T-cell (primary cell): ENCODE measurements around the gene PPIA. TPM values are rescaled to one million over a fixed set of nuclear protein-coding genes. Genes with fewer than 3 reads are reported as not detected.
A peak's percentile ranks its signal among the peaks of the same experiment; 100 is the strongest.

Experiments used
- ATAC-seq, 4 experiments: fragments of 200-7000 bp in 3 of 4; fragments of 150-1000 bp in 1 of 4; cut with Tn5 transposase; replicated peaks in 1 of 4; 1 replicate in 3 of 4; 2 replicates in 1 of 4; pipeline ENCODE4 v1.10.0; 2021; ENCODE audit warnings: moderate library complexity in 3 of 4, mild to moderate bottlenecking in 2 of 4, moderate number of reproducible peaks in 1 of 4
- CTCF ChIA-PET, 2 donors: fragments of 300-600 bp; sonication (Branson Sonifier 250); formaldehyde crosslinking; loops; one replicate each; lab custom pipeline; 2022; ENCODE audit warnings: antibody characterized with exemption in 2 of 2; lab: Charles Lee
- POLR2A ChIA-PET, 2 donors: fragments of 300-600 bp; sonication (Branson Sonifier 250); formaldehyde crosslinking; loops; one replicate each; lab custom pipeline; 2022; ENCODE audit warnings: antibody characterized with exemption in 2 of 2; lab: Charles Lee
- DNase-seq, 35 experiments: peaks; one replicate each; pipeline versions ENCODE4 v3.0.0 to v3.0.0-alpha.2; 2013 to 2023
- H3K27ac ChIP-seq: one replicate; pipeline ENCODE4 v1.5.1; 2013; ENCODE audit warnings: low read length
- H3K27me3 ChIP-seq, 2 experiments: replicated peaks in 1 of 2; 1 replicate in 1 of 2; 2 replicates in 1 of 2; pipeline versions ENCODE4 v1.6.1 to v1.7.0; 2013; ENCODE audit warnings: low read length in 1 of 2, mixed read lengths in 1 of 2; ENCODE audit not compliant: control insufficient read depth in 2 of 2, insufficient read depth in 2 of 2; ENCODE audit errors: extremely low read depth in 1 of 2
- H3K36me3 ChIP-seq, 2 donors: 1 replicate in 1 of 2; 2 replicates in 1 of 2; pipeline versions ENCODE4 v1.6.1 to v1.7.0; 2013; ENCODE audit warnings: low read length in 1 of 2; ENCODE audit not compliant: control insufficient read depth in 2 of 2, insufficient read depth in 1 of 2; ENCODE audit errors: extremely low read depth in 1 of 2
- H3K4me1 ChIP-seq, 2 experiments: 1 replicate in 1 of 2; 2 replicates in 1 of 2; pipeline versions ENCODE4 v1.6.1 to v1.7.0; 2013; ENCODE audit warnings: low read length in 2 of 2, mixed read lengths in 1 of 2; ENCODE audit not compliant: insufficient read depth in 2 of 2, control insufficient read depth in 1 of 2; ENCODE audit errors: extremely low read depth in 1 of 2
- H3K4me3 ChIP-seq, 2 donors: 1 replicate in 1 of 2; 2 replicates in 1 of 2; pipeline versions ENCODE4 v1.5.1 to v1.7.0; 2013; ENCODE audit warnings: mild to moderate bottlenecking in 2 of 2, low read length in 1 of 2, moderate library complexity in 1 of 2; ENCODE audit not compliant: control insufficient read depth in 1 of 2; ENCODE audit errors: extremely low read depth in 1 of 2
- H3K9me3 ChIP-seq: 2 replicates; pipeline ENCODE4 v1.7.0; 2013
- H3K27ac Mint-ChIP-seq, 2 donors: one replicate each; pipeline ENCODE4 v1.8.0; 2020 to 2021; ENCODE audit warnings: mild to moderate bottlenecking in 2 of 2, mixed read lengths in 2 of 2
- H3K27me3 Mint-ChIP-seq, 2 donors: one replicate each; pipeline ENCODE4 v1.8.0; 2021 to 2022; ENCODE audit warnings: mixed read lengths in 2 of 2
- H3K36me3 Mint-ChIP-seq: one replicate; pipeline ENCODE4 v1.8.0; 2021; ENCODE audit warnings: mixed read lengths
- H3K4me1 Mint-ChIP-seq, 3 donors: one replicate each; pipeline ENCODE4 v1.8.0; 2020 to 2022; ENCODE audit warnings: mixed read lengths in 3 of 3, mild to moderate bottlenecking in 1 of 3
- H3K4me3 Mint-ChIP-seq, 3 donors: one replicate each; pipeline ENCODE4 v1.8.0; 2020 to 2022; ENCODE audit warnings: mild to moderate bottlenecking in 3 of 3, mixed read lengths in 3 of 3, moderate library complexity in 3 of 3
- H3K9me3 Mint-ChIP-seq, 3 donors: one replicate each; pipeline ENCODE4 v1.8.0; 2020 to 2022; ENCODE audit warnings: mixed read lengths in 3 of 3
- WGBS: methylation state at CpG from one replicate; pipeline ENCODE4 v1.1.5; 2013; ENCODE audit warnings: missing lambda C conversion rate; ENCODE audit not compliant: insufficient coverage; 5-methylcytosine and 5-hydroxymethylcytosine counted together
- total RNA-seq, 35 experiments: library from RNA in 6 of 35; stranded (reverse) in 6 of 35; fragments of 120-200 nt in 1 of 35; gene quantifications; one replicate each; pipeline versions ENCODE4 v1.2.1 to v1.2.4 and lab custom pipeline; 2013 to 2026

Gene PPIA
- total RNA-seq, 5 donors from 2014 or later (not counting 1 experiment from before 2014, with no cell fraction given) = 673 to 863 (median 774) TPM

- ATAC-seq (peak in 1 of 4 experiments; percentile 53), DNase-seq (peak in 31 of 35 experiments; percentile 25 to 86 (median 45))
- ChIA-PET POLR2A (interaction anchor here (0.6 kb wide), 2 partner anchors 69 to 144 kb away, joined by 3 to 4 read pairs; no protein-coding TSS in a partner anchor), CTCF (interaction anchor here in 1 of 2 donors (1.2 to 1.3 kb wide), 2 partner anchors 54 to 96 kb away, joined by 4 read pairs; no protein-coding TSS in a partner anchor)
- H3K36me3 ChIP-seq = peaks cover 0 to 9% of the 10 kb centered on the region in 2 donors
- H3K9me3 ChIP-seq = no peaks in the 10 kb centered on the region
- Mint-ChIP-seq H3K27ac (peak overlapping the region; percentile 39 to 87), H3K4me3 (peak overlapping the region; percentile 72 to 84 (median 83)), H3K4me1 (peaks cover 38 to 64% (median 52%) of the 10 kb centered on the region in 3 donors), H3K9me3 (no peaks in the 10 kb centered on the region), H3K27me3 (no peaks in the 10 kb centered on the region), H3K36me3 (no peaks in the 10 kb centered on the region)
- peaks cover 28 to 50% of the 10 kb centered on the region in 2 experiments for H3K4me1 ChIP-seq
- H3K27ac ChIP-seq = peak overlapping the region; percentile 82
- H3K27me3 ChIP-seq = no peaks in the 10 kb centered on the region
- peak overlapping the region in 1 of 2 donors; percentile 27 for H3K4me3 ChIP-seq
- WGBS = 13% methylated on average over 4 of the region's 6 CpGs
Measured at GRCh38 chr7:44750921-44751571, 45.4 kb upstream of the PPIA start.

GRCh38 chr7:44752822-44753221, 43.7 kb upstream of the PPIA start:
- no peaks in the 10 kb centered on the region for H3K9me3 ChIP-seq
- Mint-ChIP-seq H3K27ac (peak overlapping the region; percentile 37 to 61), H3K9me3 (no peaks in the 10 kb centered on the region), H3K4me1 (peaks cover 33 to 56% (median 46%) of the 10 kb centered on the region in 3 donors), H3K4me3 (peak overlapping the region in 1 of 3 donors; percentile 8), H3K27me3 (no peaks in the 10 kb centered on the region), H3K36me3 (no peaks in the 10 kb centered on the region)
- ChIA-PET CTCF (no interaction called here), POLR2A (interaction anchor here in 1 of 2 donors (0.6 kb wide), 1 partner anchor 46 kb away, joined by 3 read pairs; no protein-coding TSS in a partner anchor)
- H3K4me3 ChIP-seq = no peak overlapping the region
- H3K36me3 ChIP-seq = peaks cover under 1 to 26% of the 10 kb centered on the region in 2 donors
- H3K27ac ChIP-seq = no peak overlapping the region
- 100% methylated on average over 1 of the region's 2 CpGs for WGBS
- H3K4me1 ChIP-seq = peaks cover 25 to 55% of the 10 kb centered on the region in 2 experiments
- no peaks in the 10 kb centered on the region for H3K27me3 ChIP-seq
- ATAC-seq (no peak), DNase-seq (no peak)

- H3K4me1 ChIP-seq = peaks cover 15 to 44% of the 10 kb centered on the region in 2 experiments
- ChIA-PET POLR2A (interaction anchor here in 1 of 2 donors (0.5 kb wide), 1 partner anchor 628 kb away, joined by 3 read pairs; no protein-coding TSS in a partner anchor), CTCF (no interaction called here)
- H3K4me3 Mint-ChIP-seq = no peak overlapping the region
- peak overlapping the region; percentile 36 to 80 for H3K27ac Mint-ChIP-seq
- H3K27me3 Mint-ChIP-seq = no peaks in the 10 kb centered on the region
- WGBS = 94% methylated on average over 9 of the region's 11 CpGs
- ATAC-seq (no peak), DNase-seq (no peak)
- H3K4me1 Mint-ChIP-seq = peaks cover 22 to 45% (median 38%) of the 10 kb centered on the region in 3 donors
- H3K4me3 ChIP-seq = no peak overlapping the region
- no peaks in the 10 kb centered on the region for H3K9me3 ChIP-seq
- H3K36me3 ChIP-seq = peaks cover 9 to 43% of the 10 kb centered on the region in 2 donors
- peaks cover 3% of the 10 kb centered on the region for H3K36me3 Mint-ChIP-seq
- no peaks in the 10 kb centered on the region for H3K9me3 Mint-ChIP-seq
- no peak overlapping the region for H3K27ac ChIP-seq
- H3K27me3 ChIP-seq = no peaks in the 10 kb centered on the region
Measured at GRCh38 chr7:44754802-44755697, 41.4 kb upstream of the PPIA start.

- ChIA-PET POLR2A (no interaction called here), CTCF (no interaction called here)
- peaks cover 11 to 50% of the 10 kb centered on the region in 2 donors for H3K36me3 ChIP-seq
- no peak overlapping the region for H3K27ac ChIP-seq
- no peaks in the 10 kb centered on the region for H3K9me3 Mint-ChIP-seq
- H3K4me1 ChIP-seq = peaks cover 6 to 35% of the 10 kb centered on the region in 2 experiments
- no peak for ATAC-seq
- peaks cover 13 to 36% (median 29%) of the 10 kb centered on the region in 3 donors for H3K4me1 Mint-ChIP-seq
- DNase-seq = no peak
- H3K36me3 Mint-ChIP-seq = peaks cover 8% of the 10 kb centered on the region
- H3K27ac Mint-ChIP-seq = no peak overlapping the region
- no peaks in the 10 kb centered on the region for H3K27me3 Mint-ChIP-seq
- H3K4me3 ChIP-seq = no peak overlapping the region
- H3K27me3 ChIP-seq = no peaks in the 10 kb centered on the region
- no peak overlapping the region for H3K4me3 Mint-ChIP-seq
- H3K9me3 ChIP-seq = no peaks in the 10 kb centered on the region
- 90% methylated on average over 14 of the region's 17 CpGs for WGBS
Measured at GRCh38 chr7:44755698-44756627, 40.5 kb upstream of the PPIA start.

DNA sequence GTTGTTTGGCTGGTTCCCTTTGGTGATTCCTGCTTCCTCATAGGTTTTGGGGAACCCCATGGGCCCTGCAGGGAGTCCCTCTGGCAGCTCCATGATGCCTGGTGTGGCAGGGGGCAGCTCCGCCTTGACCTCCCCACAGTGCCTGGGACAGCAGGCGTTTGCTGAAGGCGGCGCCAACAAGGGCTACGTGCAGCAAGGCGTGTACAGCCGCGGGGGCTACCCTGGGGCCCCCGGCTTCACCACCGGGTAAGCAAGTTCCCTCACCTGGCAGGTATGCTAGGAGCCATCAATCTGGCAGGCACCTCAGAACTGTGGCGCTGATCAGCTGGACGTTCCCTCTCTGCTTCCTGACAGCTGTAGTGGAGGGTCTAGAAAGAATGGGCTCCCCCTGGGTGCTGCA, 39.6 kb upstream of the PPIA start:
- peaks cover 7 to 29% (median 21%) of the 10 kb centered on the region in 3 donors for H3K4me1 Mint-ChIP-seq
- CTCF ChIA-PET = no interaction called here

More for the DNA sequence above, 39.6 kb upstream of the PPIA start:
- Histone ChIP-seq H3K9me3 (no peaks in the 10 kb centered on the region), H3K4me3 (no peak overlapping the region), H3K4me1 (peaks cover 2 to 26% of the 10 kb centered on the region in 2 experiments), H3K36me3 (peaks cover 16 to 54% of the 10 kb centered on the region in 2 donors), H3K27me3 (no peaks in the 10 kb centered on the region), H3K27ac (no peak overlapping the region)
- POLR2A ChIA-PET = interaction anchor here in 1 of 2 donors (0.5 to 0.8 kb wide), 2 partner anchors 11 to 26 kb away, joined by 5 to 6 read pairs; no protein-coding TSS in a partner anchor
- no peak overlapping the region for H3K27ac Mint-ChIP-seq
- H3K27me3 Mint-ChIP-seq = no peaks in the 10 kb centered on the region
- ATAC-seq = no peak
- over 99% methylated on average over 12 of the region's 12 CpGs for WGBS
- no peak overlapping the region for H3K4me3 Mint-ChIP-seq
- peaks cover 12% of the 10 kb centered on the region for H3K36me3 Mint-ChIP-seq
- no peaks in the 10 kb centered on the region for H3K9me3 Mint-ChIP-seq
- no peak for DNase-seq
